ENCODE results near the gene ADSS2.

DNA sequence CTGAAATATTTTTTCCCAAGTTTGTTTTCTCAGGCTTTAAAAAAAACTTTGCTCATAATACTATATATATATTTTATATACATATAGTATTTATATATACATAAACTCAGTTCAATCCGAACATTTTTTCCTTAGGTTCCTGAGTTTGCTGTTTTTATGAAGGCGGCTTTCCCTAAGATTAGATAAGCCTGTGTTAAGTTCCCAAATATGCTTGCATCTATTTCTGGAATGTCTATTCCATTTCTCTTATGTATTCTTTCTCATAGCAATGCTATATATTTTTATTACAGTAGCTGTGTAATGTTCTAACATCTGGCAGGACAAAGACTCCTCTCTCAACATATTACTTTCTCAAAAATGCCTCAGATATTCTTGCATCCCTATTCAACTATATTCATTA lies 45.9 kb downstream of the ADSS2 start:
- TF ChIP-seq, protein P1, sequence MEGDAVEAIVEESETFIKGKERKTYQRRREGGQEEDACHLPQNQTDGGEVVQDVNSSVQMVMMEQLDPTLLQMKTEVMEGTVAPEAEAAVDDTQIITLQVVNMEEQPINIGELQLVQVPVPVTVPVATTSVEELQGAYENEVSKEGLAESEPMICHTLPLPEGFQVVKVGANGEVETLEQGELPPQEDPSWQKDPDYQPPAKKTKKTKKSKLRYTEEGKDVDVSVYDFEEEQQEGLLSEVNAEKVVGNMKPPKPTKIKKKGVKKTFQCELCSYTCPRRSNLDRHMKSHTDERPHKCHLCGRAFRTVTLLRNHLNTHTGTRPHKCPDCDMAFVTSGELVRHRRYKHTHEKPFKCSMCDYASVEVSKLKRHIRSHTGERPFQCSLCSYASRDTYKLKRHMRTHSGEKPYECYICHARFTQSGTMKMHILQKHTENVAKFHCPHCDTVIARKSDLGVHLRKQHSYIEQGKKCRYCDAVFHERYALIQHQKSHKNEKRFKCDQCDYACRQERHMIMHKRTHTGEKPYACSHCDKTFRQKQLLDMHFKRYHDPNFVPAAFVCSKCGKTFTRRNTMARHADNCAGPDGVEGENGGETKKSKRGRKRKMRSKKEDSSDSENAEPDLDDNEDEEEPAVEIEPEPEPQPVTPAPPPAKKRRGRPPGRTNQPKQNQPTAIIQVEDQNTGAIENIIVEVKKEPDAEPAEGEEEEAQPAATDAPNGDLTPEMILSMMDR (IDR thresholded peaks at IDR 0.05; ENCODE audit: insufficient read depth, low read length) = no peak
- TF ChIP-seq POLR2AphosphoS5 (IDR thresholded peaks at IDR 0.05; ENCODE audit: low read depth) (no peak), SPI1 (IDR thresholded peaks at IDR 0.05; ENCODE audit: borderline replicate concordance, low read depth) (no peak)
- TF ChIP-seq, protein P2, sequence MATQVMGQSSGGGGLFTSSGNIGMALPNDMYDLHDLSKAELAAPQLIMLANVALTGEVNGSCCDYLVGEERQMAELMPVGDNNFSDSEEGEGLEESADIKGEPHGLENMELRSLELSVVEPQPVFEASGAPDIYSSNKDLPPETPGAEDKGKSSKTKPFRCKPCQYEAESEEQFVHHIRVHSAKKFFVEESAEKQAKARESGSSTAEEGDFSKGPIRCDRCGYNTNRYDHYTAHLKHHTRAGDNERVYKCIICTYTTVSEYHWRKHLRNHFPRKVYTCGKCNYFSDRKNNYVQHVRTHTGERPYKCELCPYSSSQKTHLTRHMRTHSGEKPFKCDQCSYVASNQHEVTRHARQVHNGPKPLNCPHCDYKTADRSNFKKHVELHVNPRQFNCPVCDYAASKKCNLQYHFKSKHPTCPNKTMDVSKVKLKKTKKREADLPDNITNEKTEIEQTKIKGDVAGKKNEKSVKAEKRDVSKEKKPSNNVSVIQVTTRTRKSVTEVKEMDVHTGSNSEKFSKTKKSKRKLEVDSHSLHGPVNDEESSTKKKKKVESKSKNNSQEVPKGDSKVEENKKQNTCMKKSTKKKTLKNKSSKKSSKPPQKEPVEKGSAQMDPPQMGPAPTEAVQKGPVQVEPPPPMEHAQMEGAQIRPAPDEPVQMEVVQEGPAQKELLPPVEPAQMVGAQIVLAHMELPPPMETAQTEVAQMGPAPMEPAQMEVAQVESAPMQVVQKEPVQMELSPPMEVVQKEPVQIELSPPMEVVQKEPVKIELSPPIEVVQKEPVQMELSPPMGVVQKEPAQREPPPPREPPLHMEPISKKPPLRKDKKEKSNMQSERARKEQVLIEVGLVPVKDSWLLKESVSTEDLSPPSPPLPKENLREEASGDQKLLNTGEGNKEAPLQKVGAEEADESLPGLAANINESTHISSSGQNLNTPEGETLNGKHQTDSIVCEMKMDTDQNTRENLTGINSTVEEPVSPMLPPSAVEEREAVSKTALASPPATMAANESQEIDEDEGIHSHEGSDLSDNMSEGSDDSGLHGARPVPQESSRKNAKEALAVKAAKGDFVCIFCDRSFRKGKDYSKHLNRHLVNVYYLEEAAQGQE (IDR thresholded peaks at IDR 0.05; ENCODE audit: insufficient replicate concordance, low read depth) = no peak
